ENCODE measurements around the gene ALG3.

DNA sequence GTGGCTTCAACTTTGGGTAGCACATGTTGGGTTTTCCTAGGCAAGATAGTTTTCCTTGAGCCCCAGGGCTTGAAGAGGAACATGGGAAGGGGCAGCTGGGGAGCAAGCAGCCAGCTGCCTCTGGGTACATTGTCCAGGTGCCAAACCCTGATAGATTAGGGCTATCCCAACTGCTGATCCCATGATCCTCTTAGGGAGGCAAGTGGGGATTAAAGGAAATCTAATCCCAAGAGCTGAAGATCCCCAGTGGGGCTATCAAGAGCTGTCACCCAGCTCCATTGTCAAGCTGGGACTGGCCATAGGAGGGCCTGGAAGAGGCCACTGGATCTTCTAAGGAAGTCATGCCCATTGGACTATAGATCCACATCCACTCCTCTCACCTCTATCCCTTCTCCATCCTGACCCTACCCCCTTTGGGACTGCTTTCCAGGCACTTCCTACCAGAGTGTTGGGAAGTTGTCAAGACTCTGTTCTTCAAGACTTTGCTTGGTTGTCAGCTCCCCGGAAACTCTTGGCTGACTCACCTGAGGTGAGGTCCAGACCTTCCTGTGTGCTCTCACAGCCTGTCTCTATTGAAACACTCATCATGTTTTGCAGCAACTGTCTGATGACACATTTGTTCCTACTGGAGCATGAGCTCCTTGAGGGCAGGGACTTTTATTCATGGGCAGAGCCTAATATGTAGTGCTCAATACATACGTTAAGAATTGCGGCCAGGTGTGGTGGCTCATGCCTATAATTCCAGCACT lies 6.7 kb upstream of the ALG3 start:
- TF ChIP-seq POLR2A (IDR thresholded peaks at IDR 0.05; ENCODE audit: low read length): no peak
- no peak for TF ChIP-seq GATA1 (IDR thresholded peaks at IDR 0.05; ENCODE audit: low read depth, low read length)
